GM23338 (cell line): Measurements from ENCODE around the gene NPC1. TPM values are rescaled to one million over a fixed set of nuclear protein-coding genes. Genes with fewer than 3 reads are reported as not detected.

Experiments used
- ATAC-seq: fragments of 200-7000 bp; cut with Tn5 transposase; 3 replicates; pipeline ENCODE4 v1.9.1; 2020
- DNase-seq: peaks from one replicate; pipeline ENCODE4 v3.0.0-alpha.2; 2015; ENCODE audit warnings: low spot score
- H2AFZ ChIP-seq: fragments of 200-600 bp; sonication (generic); 2 replicates; pipeline ENCODE4 v1.8.0; 2016; ENCODE audit warnings: antibody characterized with exemption, mild to moderate bottlenecking, moderate library complexity
- H3F3A ChIP-seq: fragments of 200-600 bp; sonication (generic); replicated peaks from 2 replicates; pipeline ENCODE4 v1.8.0; 2017; ENCODE audit warnings: antibody characterized with exemption, mixed run types, low read depth
- H3K27ac ChIP-seq: fragments of 200-600 bp; sonication (generic); 2 replicates; pipeline ENCODE4 v1.6.1; 2016; ENCODE audit warnings: low read depth
- H3K27me3 ChIP-seq: fragments of 200-600 bp; sonication (generic); 2 replicates; pipeline ENCODE4 v1.8.0; 2016; ENCODE audit warnings: mild to moderate bottlenecking, mixed run types, moderate library complexity; ENCODE audit not compliant: insufficient read depth
- H3K36me3 ChIP-seq: fragments of 200-600 bp; sonication (generic); 2 replicates; pipeline ENCODE4 v1.8.0; 2016; ENCODE audit warnings: mild to moderate bottlenecking; ENCODE audit not compliant: insufficient read depth
- H3K4me1 ChIP-seq: fragments of 200-600 bp; sonication (generic); 2 replicates; pipeline ENCODE4 v1.8.0; 2016; ENCODE audit warnings: mild to moderate bottlenecking, moderate library complexity; ENCODE audit not compliant: insufficient read depth
- H3K4me2 ChIP-seq: fragments of 200-600 bp; sonication (generic); 2 replicates; pipeline ENCODE4 v1.7.1; 2017; ENCODE audit warnings: mixed run types
- H3K4me3 ChIP-seq: fragments of 200-600 bp; sonication (generic); 2 replicates; pipeline ENCODE4 v1.6.1; 2016; ENCODE audit warnings: mixed run types
- H3K79me2 ChIP-seq: fragments of 200-600 bp; sonication (generic); replicated peaks from 2 replicates; pipeline ENCODE4 v1.8.0; 2017; ENCODE audit warnings: mild to moderate bottlenecking; ENCODE audit not compliant: insufficient read depth
- H3K9me2 ChIP-seq: fragments of 200-600 bp; sonication (generic); 2 replicates; pipeline ENCODE4 v1.8.0; 2017; ENCODE audit not compliant: insufficient read depth
- H4K20me1 ChIP-seq: fragments of 200-600 bp; sonication (generic); replicated peaks from 2 replicates; pipeline ENCODE4 v1.8.0; 2017; ENCODE audit warnings: mild to moderate bottlenecking; ENCODE audit not compliant: insufficient read depth
- H3K27ac Mint-ChIP-seq: 2 replicates; pipeline ENCODE4 v1.8.0; 2020; ENCODE audit warnings: inconsistent platforms, mild to moderate bottlenecking, moderate library complexity, mixed read lengths
- H3K27me3 Mint-ChIP-seq: 3 replicates; pipeline ENCODE4 v1.8.0; 2022; ENCODE audit warnings: low read depth, mild to moderate bottlenecking, moderate library complexity, mixed read lengths, inconsistent platforms; ENCODE audit not compliant: insufficient read depth, poor library complexity
- H3K36me3 Mint-ChIP-seq: 3 replicates; pipeline ENCODE4 v1.8.0; 2021; ENCODE audit warnings: low read depth, mild to moderate bottlenecking, inconsistent platforms, moderate library complexity, mixed read lengths
- H3K4me1 Mint-ChIP-seq: 3 replicates; pipeline ENCODE4 v1.8.0; 2020; ENCODE audit warnings: mild to moderate bottlenecking, inconsistent platforms, mixed read lengths
- H3K4me3 Mint-ChIP-seq: 3 replicates; pipeline ENCODE4 v1.8.0; 2021; ENCODE audit warnings: moderate library complexity, mild to moderate bottlenecking, inconsistent platforms, mixed read lengths
- H3K9me3 Mint-ChIP-seq: 3 replicates; pipeline ENCODE4 v1.8.0; 2020; ENCODE audit warnings: moderate library complexity, mild to moderate bottlenecking, inconsistent platforms, mixed read lengths
- CREB1 ChIP-seq: fragments of 250-450 bp; sonication (Bioruptor Pico); IDR thresholded peaks from 2 replicates; pipeline ENCODE4 v1.5.0; 2020; ENCODE audit warnings: low read depth, mild to moderate bottlenecking, moderate library complexity
- EZH2 ChIP-seq: fragments of 200-600 bp; sonication (generic); IDR thresholded peaks from one replicate; pipeline ENCODE4 v1.8.0; 2017; ENCODE audit warnings: antibody characterized with exemption, mild to moderate bottlenecking, low read depth; ENCODE audit not compliant: unreplicated experiment
- EZH2phosphoT487 ChIP-seq: fragments of 200-600 bp; sonication (generic); IDR thresholded peaks from one replicate; pipeline ENCODE4 v1.8.1; 2018; ENCODE audit warnings: antibody characterized with exemption; ENCODE audit not compliant: unreplicated experiment
- JUNB ChIP-seq: IDR thresholded peaks from one replicate; pipeline ENCODE4 v1.6.1; 2016; ENCODE audit warnings: antibody characterized with exemption; ENCODE audit not compliant: unreplicated experiment
- NANOG ChIP-seq: IDR thresholded peaks from 2 replicates; pipeline ENCODE4 v1.6.1; 2016; ENCODE audit warnings: antibody characterized with exemption, borderline replicate concordance
- POLR2AphosphoS5 ChIP-seq: IDR thresholded peaks from 2 replicates; pipeline ENCODE4 v1.6.1; 2016; ENCODE audit warnings: antibody characterized with exemption, low read depth
- STAT1 ChIP-seq: IDR thresholded peaks from one replicate; pipeline ENCODE4 v1.6.1; 2016; ENCODE audit warnings: antibody characterized with exemption; ENCODE audit not compliant: unreplicated experiment
- ZNF114 ChIP-seq: fragments of 250-450 bp; sonication (Bioruptor Pico); IDR thresholded peaks from 2 replicates; pipeline ENCODE4 v1.5.0; 2020; ENCODE audit warnings: mild to moderate bottlenecking, moderate library complexity
- ZNF331 ChIP-seq: fragments of 250-450 bp; sonication (Bioruptor Pico); IDR thresholded peaks from 2 replicates; pipeline ENCODE4 v1.5.0; 2020; ENCODE audit warnings: low read depth, mild to moderate bottlenecking, moderate library complexity
- polyA plus RNA-seq: library from polyadenylated mRNA; unstranded; fragments of >200 nt; fragmentation: Nextera tagmentation; extraction: Ambion mirVana; gene quantifications from 2 replicates; pipeline ENCODE4 v1.2.1, GENCODE V29; 2016
- total RNA-seq: library from RNA; depleted of rRNA; stranded (reverse); fragments of >200 nt; shearing (Covaris generic); gene quantifications from 2 replicates; pipeline ENCODE4 v1.2.3, GENCODE V29; 2014
- TF ChIP-seq, protein P1 (sequence below), 2 experiments: fragments of 200-600 bp in 1 of 2; sonication (generic) in 1 of 2; conservative IDR thresholded peaks; 2 replicates each; pipeline versions ENCODE4 v1.5.1 to v1.6.1; 2016 to 2017; ENCODE audit warnings: antibody characterized with exemption in 2 of 2, low read depth in 2 of 2, mild to moderate bottlenecking in 2 of 2, moderate library complexity in 1 of 2
- TF ChIP-seq, protein P2 (sequence below): IDR thresholded peaks from 2 replicates; pipeline ENCODE4 v1.6.1; 2016; ENCODE audit warnings: antibody characterized with exemption
- TF ChIP-seq, protein P3 (sequence below): fragments of 250-450 bp; sonication (Bioruptor Pico); IDR thresholded peaks from 2 replicates; pipeline ENCODE4 v1.5.0; 2020; ENCODE audit warnings: mild to moderate bottlenecking, moderate library complexity
- TF ChIP-seq, protein P4 (sequence below): IDR thresholded peaks from one replicate; pipeline ENCODE4 v1.6.1; 2018; ENCODE audit warnings: antibody characterized with exemption; ENCODE audit not compliant: unreplicated experiment

NPC1 gene
- total and polyA plus RNA-seq, 2 experiments from 2014 or later: 18.4 to 45.1 TPM

DNA sequence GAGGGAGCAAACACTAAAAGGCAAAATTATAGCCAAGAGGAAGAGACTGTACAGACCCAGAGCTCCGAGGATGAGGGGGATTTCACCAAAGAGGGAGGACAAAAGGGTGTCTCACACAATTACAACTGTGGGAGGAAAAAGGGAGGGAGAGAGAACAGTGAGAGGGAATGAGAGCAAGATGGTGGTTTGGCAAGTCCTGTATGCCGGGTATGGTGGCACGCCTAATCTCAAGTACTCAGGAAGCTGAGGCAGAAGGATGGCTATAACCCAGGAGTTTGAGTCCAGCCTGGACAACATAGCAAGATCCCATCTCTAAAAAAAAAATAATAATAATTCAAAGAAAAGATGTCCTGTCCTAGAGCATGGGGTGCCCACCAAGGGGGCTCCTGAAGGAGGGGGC, 34.3 kb downstream of the NPC1 start:
- Histone ChIP-seq H3K4me1 (no peaks in the 10 kb centered on the region), H3K27me3 (no peaks in the 10 kb centered on the region), H3K4me2 (no peak overlapping the region), H3K79me2 (no peaks in the 10 kb centered on the region; the same call in 1 of the 2 replicates), H3F3A (no peaks in the 10 kb centered on the region), H3K4me3 (no peak overlapping the region), H4K20me1 (peaks cover 11% of the 10 kb centered on the region; the same call in 1 of the 2 replicates), H2AFZ (no peak overlapping the region), H3K9me2 (no peaks in the 10 kb centered on the region), H3K36me3 (peaks cover 50% of the 10 kb centered on the region), H3K27ac (no peak overlapping the region)
- Mint-ChIP-seq H3K27ac (no peak overlapping the region), H3K9me3 (no peaks in the 10 kb centered on the region), H3K4me3 (no peak overlapping the region), H3K4me1 (no peaks in the 10 kb centered on the region), H3K36me3 (peaks cover 43% of the 10 kb centered on the region), H3K27me3 (peaks cover under 1% of the 10 kb centered on the region)
- ATAC-seq: no peak
- TF ChIP-seq, protein P1, sequence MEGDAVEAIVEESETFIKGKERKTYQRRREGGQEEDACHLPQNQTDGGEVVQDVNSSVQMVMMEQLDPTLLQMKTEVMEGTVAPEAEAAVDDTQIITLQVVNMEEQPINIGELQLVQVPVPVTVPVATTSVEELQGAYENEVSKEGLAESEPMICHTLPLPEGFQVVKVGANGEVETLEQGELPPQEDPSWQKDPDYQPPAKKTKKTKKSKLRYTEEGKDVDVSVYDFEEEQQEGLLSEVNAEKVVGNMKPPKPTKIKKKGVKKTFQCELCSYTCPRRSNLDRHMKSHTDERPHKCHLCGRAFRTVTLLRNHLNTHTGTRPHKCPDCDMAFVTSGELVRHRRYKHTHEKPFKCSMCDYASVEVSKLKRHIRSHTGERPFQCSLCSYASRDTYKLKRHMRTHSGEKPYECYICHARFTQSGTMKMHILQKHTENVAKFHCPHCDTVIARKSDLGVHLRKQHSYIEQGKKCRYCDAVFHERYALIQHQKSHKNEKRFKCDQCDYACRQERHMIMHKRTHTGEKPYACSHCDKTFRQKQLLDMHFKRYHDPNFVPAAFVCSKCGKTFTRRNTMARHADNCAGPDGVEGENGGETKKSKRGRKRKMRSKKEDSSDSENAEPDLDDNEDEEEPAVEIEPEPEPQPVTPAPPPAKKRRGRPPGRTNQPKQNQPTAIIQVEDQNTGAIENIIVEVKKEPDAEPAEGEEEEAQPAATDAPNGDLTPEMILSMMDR (conservative IDR thresholded peaks at IDR 0.05; ENCODE audit: low read depth in 2 of 2): no peak
- TF ChIP-seq, protein P2, sequence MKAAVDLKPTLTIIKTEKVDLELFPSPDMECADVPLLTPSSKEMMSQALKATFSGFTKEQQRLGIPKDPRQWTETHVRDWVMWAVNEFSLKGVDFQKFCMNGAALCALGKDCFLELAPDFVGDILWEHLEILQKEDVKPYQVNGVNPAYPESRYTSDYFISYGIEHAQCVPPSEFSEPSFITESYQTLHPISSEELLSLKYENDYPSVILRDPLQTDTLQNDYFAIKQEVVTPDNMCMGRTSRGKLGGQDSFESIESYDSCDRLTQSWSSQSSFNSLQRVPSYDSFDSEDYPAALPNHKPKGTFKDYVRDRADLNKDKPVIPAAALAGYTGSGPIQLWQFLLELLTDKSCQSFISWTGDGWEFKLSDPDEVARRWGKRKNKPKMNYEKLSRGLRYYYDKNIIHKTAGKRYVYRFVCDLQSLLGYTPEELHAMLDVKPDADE: no peak
- TF ChIP-seq NANOG: no peak
- TF ChIP-seq, protein P3, sequence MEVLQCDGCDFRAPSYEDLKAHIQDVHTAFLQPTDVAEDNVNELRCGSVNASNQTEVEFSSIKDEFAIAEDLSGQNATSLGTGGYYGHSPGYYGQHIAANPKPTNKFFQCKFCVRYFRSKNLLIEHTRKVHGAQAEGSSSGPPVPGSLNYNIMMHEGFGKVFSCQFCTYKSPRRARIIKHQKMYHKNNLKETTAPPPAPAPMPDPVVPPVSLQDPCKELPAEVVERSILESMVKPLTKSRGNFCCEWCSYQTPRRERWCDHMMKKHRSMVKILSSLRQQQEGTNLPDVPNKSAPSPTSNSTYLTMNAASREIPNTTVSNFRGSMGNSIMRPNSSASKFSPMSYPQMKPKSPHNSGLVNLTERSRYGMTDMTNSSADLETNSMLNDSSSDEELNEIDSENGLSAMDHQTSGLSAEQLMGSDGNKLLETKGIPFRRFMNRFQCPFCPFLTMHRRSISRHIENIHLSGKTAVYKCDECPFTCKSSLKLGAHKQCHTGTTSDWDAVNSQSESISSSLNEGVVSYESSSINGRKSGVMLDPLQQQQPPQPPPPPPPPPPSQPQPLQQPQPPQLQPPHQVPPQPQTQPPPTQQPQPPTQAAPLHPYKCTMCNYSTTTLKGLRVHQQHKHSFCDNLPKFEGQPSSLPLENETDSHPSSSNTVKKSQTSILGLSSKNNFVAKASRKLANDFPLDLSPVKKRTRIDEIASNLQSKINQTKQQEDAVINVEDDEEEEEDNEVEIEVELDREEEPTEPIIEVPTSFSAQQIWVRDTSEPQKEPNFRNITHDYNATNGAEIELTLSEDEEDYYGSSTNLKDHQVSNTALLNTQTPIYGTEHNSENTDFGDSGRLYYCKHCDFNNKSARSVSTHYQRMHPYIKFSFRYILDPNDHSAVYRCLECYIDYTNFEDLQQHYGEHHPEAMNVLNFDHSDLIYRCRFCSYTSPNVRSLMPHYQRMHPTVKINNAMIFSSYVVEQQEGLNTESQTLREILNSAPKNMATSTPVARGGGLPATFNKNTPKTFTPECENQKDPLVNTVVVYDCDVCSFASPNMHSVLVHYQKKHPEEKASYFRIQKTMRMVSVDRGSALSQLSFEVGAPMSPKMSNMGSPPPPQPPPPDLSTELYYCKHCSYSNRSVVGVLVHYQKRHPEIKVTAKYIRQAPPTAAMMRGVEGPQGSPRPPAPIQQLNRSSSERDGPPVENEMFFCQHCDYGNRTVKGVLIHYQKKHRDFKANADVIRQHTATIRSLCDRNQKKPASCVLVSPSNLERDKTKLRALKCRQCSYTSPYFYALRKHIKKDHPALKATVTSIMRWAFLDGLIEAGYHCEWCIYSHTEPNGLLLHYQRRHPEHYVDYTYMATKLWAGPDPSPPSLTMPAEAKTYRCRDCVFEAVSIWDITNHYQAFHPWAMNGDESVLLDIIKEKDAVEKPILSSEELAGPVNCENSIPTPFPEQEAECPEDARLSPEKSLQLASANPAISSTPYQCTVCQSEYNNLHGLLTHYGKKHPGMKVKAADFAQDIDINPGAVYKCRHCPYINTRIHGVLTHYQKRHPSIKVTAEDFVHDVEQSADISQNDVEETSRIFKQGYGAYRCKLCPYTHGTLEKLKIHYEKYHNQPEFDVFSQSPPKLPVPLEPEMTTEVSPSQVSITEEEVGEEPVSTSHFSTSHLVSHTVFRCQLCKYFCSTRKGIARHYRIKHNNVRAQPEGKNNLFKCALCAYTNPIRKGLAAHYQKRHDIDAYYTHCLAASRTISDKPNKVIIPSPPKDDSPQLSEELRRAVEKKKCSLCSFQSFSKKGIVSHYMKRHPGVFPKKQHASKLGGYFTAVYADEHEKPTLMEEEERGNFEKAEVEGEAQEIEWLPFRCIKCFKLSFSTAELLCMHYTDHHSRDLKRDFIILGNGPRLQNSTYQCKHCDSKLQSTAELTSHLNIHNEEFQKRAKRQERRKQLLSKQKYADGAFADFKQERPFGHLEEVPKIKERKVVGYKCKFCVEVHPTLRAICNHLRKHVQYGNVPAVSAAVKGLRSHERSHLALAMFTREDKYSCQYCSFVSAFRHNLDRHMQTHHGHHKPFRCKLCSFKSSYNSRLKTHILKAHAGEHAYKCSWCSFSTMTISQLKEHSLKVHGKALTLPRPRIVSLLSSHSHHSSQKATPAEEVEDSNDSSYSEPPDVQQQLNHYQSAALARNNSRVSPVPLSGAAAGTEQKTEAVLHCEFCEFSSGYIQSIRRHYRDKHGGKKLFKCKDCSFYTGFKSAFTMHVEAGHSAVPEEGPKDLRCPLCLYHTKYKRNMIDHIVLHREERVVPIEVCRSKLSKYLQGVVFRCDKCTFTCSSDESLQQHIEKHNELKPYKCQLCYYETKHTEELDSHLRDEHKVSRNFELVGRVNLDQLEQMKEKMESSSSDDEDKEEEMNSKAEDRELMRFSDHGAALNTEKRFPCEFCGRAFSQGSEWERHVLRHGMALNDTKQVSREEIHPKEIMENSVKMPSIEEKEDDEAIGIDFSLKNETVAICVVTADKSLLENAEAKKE: no peak
- no peak for TF ChIP-seq JUNB
- TF ChIP-seq STAT1: no peak
- TF ChIP-seq EZH2phosphoT487: no peak
- TF ChIP-seq ZNF114 (CRISPR knock-in tag): no peak
- no peak for TF ChIP-seq POLR2AphosphoS5
- no peak for TF ChIP-seq EZH2
- TF ChIP-seq CREB1 (CRISPR knock-in tag): no peak
- TF ChIP-seq ZNF331 (CRISPR knock-in tag): no peak
- TF ChIP-seq, protein P4, sequence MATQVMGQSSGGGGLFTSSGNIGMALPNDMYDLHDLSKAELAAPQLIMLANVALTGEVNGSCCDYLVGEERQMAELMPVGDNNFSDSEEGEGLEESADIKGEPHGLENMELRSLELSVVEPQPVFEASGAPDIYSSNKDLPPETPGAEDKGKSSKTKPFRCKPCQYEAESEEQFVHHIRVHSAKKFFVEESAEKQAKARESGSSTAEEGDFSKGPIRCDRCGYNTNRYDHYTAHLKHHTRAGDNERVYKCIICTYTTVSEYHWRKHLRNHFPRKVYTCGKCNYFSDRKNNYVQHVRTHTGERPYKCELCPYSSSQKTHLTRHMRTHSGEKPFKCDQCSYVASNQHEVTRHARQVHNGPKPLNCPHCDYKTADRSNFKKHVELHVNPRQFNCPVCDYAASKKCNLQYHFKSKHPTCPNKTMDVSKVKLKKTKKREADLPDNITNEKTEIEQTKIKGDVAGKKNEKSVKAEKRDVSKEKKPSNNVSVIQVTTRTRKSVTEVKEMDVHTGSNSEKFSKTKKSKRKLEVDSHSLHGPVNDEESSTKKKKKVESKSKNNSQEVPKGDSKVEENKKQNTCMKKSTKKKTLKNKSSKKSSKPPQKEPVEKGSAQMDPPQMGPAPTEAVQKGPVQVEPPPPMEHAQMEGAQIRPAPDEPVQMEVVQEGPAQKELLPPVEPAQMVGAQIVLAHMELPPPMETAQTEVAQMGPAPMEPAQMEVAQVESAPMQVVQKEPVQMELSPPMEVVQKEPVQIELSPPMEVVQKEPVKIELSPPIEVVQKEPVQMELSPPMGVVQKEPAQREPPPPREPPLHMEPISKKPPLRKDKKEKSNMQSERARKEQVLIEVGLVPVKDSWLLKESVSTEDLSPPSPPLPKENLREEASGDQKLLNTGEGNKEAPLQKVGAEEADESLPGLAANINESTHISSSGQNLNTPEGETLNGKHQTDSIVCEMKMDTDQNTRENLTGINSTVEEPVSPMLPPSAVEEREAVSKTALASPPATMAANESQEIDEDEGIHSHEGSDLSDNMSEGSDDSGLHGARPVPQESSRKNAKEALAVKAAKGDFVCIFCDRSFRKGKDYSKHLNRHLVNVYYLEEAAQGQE: no peak
- DNase-seq: no peak
